CD1c-positive myeloid dendritic cell (primary cell): Measurements from ENCODE around the gene FMN2.

Source experiments
- DNase-seq: peaks from one replicate; pipeline ENCODE4 v3.0.0-alpha.2; 2016; ENCODE audit errors: extremely low spot score

Gene FMN2

DNA sequence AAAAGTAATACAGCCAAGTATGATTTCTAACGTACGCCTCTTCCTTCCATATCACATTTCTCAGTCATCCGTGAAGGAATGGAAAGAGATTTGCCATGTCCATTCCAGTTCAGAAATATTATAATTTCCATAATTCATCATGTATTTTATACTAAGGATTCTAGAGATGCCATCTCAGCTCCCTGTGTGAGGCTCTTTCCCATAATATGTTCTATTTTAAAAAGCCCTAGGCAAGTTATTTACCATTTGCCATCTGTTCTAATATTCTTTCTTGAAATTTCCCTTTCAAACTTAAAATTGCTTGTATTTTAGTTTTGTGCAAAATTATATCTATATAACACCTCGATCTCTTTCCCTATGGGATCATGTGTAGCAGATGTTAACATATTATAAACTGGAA, 106.7 kb downstream of the FMN2 start:
- DNase-seq: no peak

DNA sequence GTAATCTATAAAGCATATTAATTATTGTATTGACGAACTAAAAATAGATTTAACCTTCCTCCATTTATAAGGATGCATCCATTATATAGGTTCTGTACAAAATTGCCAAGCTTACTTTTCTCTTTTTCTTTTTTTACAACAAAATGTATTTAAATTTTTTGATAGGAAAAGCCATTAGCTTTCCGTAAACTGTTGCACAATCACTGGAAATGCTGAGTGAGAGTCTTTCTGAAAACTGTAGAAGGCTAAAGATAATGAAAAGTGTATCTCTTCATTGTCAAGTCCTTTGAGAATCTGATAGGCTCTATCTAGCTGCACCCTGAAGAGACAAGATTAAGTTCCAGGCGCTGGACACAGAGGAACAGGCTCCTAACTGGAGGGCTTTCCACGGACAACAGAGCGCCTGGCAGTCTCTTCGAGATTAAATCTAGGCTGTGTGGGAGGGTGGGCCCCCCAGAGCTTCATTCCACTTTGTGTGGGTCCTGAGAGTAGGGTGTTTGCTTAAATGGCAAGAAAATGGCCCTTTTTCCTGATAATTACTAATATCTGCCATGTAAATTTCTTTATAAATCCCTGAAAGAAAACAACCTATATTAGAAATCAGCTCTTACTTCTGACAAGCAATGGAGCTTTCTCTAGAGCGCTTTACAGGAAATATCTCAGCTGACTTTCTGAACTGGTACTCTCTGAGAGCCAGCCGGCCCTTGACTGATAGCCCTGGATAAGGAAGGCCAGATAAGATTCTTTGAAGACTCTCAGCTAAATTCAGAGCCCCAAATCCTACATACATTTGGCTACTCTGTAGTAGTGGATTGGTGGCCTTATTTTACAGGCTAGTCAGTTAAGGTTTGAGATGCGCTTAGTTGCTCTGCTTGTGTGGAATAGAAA, 108.3 kb downstream of the FMN2 start:
- no peak for DNase-seq

DNA sequence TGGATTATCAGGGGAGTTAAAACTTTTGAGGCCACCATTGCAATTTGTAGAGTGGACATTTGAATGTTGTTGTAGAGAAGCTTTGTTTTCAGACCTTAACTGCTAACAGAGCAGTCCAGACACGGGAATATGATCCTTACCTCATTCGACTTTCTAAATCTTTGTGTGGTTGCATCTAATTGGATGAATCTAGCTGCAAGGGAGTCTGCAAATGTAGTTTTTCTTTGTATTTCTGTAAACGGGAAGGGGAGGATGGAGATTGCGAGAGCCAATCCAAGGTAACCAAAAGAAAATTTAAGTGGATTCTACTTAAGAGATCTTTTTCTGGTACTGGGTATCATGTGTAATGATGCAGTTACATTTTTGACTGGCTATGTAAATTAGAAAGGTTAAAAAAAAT, 110.2 kb downstream of the FMN2 start:
- DNase-seq: no peak

DNA sequence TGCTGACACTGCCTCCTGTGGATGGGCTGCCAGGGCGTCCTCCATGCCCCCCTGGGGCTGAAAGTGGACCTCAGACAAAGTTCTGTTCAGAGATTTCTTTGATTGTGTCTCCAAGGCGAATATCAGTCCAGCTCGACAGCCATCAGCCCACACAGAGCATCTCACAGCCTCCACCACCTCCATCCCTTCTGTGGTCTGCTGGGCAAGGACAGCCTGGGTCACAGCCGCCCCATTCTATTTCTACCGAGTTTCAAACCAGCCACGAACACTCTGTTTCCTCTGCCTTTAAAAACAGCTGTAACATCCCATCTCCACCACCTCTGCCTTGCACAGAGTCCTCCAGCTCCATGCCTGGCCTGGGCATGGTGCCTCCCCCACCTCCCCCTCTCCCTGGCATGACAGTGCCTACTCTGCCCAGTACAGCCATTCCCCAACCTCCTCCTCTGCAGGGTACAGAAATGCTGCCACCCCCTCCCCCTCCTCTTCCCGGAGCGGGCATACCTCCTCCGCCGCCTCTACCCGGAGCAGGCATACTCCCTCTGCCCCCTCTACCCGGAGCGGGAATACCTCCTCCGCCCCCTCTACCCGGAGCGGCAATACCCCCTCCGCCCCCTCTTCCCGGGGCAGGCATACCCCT, 115.5 kb downstream of the FMN2 start:
- DNase-seq: no peak

DNA sequence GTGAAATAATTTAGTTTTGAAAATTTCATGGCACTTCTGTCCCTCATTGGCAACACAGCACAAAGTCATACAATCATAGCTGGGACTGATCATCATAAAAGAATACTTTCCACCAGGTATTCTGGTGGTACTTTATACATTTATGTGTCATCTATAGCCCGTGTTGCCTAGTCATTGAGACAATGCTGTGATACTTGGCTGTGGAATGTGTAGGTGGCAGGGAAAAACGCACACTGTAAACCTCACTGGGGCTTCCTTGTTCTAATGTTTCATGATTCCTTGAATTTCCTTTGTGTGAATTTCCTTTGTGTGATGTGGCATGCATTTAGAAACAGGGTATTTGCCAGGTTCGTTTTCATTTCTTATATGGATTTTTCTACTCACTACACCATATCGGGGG, 118.3 kb downstream of the FMN2 start:
- no peak for DNase-seq

DNA sequence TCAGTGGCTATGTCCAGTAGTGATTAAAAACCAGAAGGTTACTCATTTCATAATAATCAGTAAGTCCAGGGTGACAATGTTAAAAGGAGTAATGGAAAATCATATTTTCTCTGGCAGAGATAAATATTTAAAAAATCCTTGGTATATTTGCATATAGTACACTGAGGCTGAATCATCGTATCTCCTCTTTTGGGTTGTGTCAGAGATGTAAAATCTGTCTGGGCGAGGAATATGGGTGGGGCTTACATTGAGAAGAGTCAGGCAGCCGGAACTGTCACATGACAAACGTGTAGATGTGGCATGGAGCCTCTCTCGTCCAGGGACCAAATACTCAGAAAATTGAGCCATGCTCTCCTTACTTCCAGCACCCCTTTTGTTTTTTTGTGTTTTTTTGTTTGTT, 120.9 kb downstream of the FMN2 start:
- DNase-seq: no peak

DNA sequence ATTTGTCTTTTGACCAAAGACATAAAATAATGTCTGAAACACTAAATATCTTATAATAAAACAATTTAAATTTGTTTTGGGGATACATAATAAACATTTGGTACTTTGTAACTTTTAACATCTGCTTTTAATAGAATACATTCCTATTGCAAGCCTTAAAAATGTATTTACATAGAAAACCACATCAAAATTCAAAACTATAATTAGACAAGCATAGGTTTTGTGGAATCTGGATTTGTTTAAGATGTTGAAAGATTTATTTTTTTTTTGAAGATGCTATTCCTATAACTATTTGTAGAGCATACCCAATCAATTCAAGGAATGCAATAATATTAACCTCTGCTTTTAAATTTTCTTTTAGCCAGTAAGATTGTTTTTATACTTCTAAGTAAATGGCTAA, 125.7 kb downstream of the FMN2 start:
- no peak for DNase-seq

DNA sequence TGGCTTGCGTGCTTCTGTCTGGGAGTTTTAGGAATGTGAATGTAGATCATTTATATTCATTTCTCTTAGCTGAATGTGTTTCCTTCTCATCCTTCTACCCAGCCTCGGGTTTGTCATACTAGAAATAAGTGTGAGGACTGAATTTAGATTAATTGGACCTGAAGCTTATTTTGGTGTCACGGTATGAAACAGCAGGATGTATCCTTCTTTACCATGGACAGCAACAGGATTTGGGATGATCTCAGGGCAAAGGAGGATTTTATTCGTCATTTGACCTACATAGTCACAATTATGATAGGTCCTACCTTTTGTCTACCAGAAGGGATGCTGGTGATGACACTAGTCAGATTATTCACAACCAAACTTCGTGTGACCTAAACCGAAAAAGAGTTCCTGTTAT, 127.4 kb downstream of the FMN2 start:
- DNase-seq: no peak

DNA sequence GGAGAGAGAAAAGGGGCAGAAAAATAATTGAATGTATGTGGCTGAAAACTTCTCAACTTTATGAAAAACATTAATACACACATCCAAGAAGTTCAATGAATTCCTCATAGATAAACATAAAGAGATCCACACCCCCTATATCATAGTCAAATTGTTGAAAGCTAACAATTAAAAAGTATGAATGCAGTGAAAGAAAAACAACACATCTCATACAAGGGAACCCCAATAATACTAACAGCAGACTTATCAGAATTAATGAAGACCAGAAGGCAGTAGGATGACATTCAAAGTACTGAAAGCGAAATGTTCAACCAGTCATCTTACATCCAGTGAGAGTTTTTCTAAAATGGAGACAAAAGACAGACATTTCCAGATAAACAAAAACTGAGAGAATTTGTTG, 134.4 kb downstream of the FMN2 start:
- DNase-seq: no peak

DNA sequence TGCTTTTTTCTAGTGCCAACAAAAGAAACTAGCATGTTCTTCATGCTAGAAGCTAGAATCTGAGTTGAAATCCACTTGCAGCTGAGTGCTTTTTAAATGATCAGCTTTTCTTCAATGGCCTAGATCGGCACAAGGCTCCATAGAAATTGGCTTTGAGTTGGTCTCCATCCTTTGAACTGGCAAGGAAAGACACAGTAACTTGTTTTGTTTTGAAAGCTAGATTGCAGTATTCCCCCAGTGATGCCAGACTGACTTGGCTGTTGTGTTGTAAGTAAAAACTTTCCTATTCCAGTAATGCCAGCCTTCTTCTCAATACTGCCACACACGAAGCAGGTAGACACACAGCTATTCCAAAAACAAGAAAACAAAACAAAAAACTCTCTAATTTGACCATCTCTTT, 139.1 kb downstream of the FMN2 start:
- no peak for DNase-seq

DNA sequence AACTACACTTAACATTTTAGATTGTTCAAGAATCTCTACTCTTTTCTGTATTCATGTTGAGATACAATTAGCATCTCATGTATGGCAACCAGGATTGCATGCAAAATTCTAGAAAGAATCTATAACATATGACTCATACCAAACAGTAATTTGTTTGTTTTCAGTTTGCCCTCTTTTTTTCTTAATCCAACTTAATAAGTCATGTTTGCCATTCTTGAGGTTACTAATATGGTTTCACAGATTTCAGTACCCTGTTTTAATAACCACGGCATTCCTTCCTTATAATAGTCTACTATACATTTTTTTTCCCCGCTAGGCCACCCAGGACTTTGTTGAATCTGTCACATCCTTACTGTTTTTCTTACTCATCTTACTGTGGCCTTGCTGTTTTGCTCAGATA, 140.8 kb downstream of the FMN2 start:
- no peak for DNase-seq

DNA sequence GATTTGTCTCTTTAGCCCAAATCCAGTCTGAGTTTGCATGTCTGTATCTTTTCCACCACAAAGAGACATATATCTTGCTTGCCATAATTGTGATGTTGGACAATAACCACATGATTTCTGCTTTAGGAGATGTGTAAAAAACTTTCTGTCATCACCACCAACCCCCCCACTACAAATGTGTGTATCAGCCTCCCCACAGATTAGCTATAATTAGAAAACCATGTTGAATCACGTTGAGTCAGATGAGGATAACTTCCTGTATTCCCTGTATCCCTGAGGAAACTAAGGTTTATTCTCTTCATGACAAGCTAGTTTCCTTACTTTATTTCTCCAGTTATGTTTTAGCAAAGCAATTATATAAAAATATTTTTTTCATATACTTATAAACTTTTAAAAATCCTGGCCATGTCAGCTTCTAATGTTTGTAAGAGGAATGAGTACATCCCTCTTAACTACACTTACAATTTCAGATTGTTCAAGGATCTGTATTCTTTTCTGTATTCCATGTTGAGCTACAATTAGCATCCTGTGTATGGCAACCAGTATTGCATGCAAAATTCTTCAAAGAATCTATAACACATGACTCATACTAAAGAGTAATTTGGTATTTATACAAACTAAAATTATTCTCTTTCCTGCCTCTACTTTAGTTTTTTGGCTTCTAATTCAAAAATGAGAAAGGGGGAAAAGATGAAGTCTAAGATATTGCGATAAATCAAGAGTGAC, 143.0 kb downstream of the FMN2 start:
- DNase-seq: no peak

DNA sequence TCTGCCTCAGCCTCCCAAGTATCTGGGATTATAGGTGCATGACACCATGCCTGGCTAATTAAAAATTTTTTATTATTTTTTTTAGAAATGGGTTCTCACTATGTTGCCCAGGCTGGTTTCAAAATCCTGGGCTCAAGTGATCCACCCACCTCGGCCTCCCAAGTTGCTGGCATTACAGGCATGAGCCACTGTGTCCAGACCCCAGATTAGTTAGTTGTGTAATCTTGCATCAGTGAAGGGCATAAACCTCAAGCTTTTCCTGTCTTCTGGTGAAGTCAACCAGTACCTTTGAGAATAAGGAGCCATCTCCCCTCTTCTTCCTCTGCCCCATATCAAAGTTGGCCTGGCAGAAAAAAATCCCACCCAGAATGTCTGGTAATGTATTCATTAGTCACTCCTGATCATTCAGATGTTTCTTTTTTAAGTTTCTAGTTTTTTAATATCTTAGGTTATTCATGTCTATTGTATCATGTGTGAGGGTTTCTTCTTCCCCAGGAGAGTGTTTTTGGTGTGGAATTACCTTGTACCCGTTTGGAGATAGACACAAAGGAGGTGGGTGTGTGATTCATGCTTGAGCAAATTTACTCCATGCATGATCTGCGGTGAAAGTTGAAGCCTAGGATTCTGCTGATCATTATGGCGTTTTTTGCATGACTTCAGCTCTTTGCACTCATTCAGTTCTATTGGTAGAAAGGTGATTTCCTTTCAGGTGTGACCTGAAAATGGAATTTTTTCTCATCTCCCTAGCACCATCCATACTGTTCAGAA, 144.0 kb downstream of the FMN2 start:
- no peak for DNase-seq

DNA sequence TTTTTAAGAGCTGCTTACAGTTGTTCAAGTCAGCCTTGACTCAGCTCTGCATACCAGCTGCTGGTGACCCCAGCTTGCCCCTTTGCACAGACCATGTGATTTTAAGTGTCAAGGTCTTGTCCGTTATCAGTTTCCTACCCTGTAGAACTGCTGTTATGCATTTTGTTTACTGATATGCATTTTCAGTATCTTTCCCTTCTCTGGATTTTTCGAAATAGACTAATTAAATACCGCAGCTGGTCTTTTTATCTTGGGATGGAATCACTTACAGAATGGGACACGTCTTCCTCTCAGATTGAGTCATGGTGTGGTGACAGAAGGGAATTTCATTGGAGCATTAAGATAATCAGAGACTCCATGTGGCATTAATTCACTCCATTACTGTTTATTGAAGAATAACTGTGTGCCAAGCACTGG, 145.6 kb downstream of the FMN2 start:
- no peak for DNase-seq

DNA sequence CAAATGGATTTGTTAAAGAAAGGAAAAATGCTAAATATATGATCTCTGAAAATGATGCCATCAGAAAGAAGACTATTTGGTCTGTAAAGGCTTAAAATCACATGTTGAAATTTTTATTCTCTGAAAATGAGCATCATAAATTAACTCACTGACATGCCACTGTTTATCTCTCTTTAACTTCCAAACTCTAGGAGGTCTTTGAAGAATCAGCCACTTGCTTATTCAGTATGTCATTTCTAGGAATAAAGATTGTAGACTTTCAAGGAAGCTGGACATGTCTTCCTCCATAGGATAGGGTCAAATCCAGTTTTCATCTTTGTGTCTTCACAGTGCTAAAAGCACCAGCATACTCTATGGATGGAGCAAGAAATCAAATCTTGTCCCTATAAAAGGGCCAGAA, 147.6 kb downstream of the FMN2 start:
- DNase-seq: no peak

DNA sequence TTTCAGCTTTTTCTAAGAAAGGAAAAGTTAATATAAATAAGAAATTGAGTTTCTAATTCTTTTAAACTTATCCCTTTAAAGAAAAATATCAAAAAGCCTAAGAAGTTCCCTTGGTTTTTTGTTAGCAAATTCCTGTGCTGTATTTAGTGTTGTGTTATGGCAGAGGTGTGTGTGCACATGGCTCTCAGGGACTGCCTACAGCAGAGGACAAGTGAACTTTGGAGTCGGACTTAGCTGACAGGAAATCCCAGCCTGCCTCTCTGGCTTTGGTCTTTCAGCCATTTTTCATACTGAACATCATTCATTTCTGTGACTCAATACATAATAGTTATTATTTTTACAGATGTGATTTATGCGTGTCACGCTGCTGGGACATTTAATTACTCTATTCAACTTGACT, 149.6 kb downstream of the FMN2 start:
- DNase-seq: no peak

DNA sequence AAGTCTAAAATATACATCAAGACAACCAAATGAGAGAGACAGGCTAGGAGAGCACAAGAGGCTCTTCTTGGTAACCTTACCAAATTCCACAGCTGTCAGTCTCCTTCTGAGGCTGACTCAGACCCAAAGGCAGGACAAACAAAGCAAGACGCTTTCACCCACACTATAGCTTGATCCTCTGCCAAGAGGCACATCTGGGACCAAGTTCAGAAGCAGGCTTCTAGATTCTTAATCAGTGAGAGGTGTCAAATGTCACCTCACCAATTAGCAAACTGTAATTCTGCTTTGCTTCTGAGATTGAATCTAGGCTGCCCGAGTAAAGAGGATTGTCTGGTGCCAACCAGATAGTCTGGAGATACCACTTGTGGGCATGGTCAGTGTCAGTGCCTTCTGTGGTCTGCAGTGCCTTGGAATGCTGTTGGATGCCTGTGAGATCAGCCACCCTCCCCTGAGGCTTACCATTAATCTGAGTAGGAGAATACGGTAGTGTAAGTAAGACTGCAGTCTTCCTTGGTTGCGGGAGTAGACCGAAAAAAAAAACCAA, 151.0 kb downstream of the FMN2 start:
- DNase-seq: no peak

DNA sequence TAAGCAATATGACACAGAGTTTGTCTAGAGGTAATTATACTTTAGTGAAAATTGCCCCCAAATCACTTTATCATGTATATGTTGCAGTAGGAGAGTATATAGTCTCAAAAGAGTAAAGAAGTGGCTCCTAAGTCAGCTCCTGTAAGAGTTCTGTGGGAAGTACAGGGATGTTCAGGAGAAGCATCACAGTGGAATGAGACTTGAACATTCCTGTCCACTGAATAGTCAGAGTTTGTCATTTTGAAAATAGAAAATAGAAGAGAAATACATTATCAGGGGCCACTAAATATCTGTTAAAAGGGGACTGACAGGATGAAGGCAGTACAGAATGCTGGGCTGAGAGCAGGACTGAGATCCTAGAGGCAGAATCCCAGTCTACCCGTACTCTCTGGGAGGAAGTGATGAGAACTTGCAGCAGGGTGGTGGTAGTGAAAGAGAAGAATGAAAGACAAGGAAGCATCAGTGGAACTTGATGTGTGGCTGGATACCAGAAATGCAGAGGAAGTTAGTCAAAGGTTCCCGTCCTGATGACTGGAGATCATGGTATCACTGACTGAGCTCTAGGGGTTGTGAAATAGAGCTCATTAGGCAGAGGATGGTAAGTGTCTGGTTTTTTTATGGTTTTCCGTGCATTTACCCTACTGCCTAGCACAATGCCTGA, 153.4 kb downstream of the FMN2 start:
- DNase-seq: no peak

DNA sequence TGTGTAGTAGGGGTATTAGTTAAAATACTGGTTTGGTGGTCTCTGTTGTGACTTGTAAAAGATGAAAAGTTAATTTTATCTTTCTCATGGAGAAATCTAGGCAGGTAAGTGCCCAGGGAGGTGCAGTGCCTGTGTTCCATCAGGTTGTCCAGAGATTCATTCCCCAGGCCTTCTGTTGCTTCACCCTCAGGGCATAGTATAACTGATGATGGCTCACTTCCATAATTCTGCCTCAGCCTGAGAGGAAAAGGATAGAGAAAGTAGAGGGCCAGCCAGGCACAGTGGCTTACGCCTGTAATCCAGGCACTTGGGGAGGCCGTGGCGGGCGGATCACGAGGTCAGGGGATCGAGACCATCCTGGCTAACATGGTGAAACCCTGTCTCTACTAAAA, 153.9 kb downstream of the FMN2 start:
- DNase-seq: no peak

DNA sequence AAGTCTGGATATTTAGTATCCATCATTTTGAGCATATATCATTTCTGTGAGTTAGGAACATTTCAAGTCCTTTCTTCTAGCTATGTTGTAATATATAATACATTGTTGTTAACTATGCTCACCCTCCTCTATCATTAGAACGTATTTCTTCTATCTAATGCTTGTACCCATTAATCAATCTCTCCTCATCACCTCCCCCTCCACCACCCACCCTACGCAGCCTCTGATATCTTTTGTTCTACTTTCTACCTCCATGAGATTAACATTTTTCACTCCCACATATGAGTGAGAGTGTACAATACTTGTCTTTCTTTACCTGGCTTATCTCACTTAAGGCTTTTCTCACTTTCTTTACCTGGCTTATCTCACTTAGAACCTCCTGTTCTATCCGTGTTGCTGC, 156.2 kb downstream of the FMN2 start:
- no peak for DNase-seq

DNA sequence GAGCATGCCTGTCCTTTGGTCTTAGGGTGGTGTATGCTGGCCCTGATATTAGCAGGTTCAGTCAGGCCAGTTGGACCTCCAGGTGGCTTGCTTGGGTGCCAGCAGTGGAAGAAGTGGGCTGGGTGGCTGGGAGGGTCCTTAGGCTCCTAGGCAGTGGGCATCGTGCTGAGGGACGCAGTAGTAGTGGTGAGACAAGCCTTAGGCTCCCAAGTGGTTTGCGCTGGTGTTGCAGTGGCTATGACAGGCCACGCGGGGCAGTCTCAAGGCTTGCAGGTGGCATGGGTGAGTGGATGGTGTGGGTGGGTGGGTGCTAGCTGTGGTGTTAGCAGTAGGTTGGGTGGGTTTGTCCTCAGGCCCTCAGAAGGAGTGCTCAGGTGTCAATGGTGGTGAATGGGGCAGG, 162.3 kb downstream of the FMN2 start:
- no peak for DNase-seq
